GM18498 (cell line): ENCODE results near the gene ERAP2.

Source experiments
- ATAC-seq: cut with Tn5 transposase; IDR thresholded peaks from one replicate; pipeline ENCODE4 v1.9.1; 2021; ENCODE audit warnings: mild to moderate bottlenecking, moderate library complexity; ENCODE audit not compliant: unreplicated experiment

ERAP2 gene

DNA sequence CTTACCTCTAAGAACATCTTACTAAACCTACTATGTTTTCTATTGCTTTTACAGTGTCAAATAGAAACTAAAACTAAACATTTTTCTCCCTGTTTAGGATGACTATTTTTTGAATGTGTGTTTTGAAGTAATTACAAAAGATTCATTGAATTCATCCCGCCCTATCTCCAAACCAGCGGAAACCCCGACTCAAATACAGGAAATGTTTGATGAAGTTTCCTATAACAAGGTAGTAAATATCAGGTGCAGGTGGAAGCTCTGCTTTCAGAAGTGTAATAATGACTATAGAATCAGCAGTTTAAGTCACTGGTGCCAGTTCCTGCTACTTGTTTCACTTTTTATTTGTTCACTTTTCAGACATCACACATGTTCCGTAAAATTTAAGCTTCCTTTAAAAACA, 20.0 kb downstream of the ERAP2 start:
- ATAC-seq = peak; percentile 90

DNA sequence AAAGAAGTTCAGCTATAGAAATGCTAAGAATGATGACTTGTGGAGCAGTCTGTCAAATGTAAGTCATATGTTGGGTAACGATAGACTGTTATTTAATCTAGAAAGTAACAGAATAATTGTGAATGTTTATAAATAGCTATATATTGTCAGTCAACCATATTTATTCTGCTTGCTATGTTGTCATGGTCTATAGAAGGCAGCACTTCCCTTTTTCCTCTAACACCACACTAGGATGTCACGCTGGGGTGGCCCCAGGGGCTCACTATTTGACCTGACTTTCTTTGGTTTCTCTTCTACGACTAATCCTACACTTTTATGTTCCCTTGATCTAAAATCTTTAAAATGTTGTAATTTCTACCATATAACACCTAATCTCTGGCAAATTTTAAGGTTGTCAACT, 20.5 kb downstream of the ERAP2 start:
- ATAC-seq = peak; percentile 95

DNA sequence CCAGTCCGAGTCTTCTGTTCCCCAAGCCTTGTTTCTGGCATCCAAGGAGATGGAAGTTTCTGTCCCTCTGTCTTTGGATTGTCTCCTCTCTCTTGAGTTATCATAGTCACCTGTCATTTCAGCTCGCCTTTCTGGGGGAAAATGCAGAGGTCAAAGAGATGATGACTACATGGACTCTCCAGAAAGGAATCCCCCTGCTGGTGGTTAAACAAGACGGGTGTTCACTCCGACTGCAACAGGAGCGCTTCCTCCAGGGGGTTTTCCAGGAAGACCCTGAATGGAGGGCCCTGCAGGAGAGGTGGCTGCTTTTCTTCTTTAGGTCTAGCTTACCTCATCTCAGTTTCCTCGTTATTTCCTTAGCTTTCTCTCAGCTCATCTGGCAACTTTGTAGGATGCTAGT, 25.1 kb downstream of the ERAP2 start:
- no peak for ATAC-seq

DNA sequence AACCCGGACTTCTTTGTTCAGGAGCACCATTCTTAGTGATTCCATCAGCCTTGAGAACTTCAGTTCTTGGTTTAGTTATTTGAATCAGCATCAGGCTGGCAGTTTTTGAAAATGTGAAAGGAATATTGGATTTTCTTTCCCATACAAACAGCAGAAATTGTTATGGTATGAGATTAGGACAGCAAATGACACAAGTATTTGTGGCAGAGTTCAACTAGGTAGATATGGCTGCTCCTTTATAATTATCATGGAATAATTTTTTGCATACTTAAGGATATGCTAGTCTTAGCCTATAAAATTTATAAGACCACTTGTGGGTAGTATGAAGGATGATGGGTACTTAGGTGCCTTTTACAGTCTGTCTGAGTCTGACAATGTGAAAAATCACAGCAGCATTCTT, 25.5 kb downstream of the ERAP2 start:
- no peak for ATAC-seq

DNA sequence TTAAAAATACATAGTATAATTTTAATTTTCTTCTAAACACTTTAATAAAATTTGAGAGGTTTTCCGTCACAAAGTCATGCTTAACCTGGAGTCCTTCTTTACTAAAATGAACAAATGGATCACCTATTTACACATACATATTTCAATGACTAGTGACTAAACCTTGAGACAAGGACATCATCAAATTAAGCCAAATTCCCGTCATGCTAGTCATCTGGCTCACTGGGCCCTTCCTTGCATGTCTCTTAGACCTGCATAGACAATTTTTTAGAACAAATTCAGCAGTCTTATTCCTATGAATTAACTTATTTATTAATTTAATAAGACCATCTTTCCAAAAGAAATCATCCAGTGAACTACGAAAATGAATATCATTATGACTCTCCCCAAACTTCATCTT, 26.6 kb downstream of the ERAP2 start:
- no peak for ATAC-seq

DNA sequence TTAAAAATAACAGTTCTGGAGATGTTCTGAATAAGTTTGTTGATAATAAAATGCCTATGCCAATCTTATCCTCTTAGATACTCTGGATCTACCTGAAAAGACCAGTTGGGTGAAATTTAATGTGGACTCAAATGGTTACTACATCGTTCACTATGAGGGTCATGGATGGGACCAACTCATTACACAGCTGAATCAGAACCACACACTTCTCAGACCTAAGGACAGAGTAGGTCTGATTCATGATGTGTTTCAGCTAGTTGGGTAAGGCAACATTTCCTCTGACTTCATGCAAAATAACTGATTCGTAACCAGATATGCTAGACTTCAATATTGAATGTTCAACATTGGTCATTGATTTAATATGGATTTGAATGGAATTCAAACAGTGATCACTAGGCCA, 27.0 kb downstream of the ERAP2 start:
- no peak for ATAC-seq

DNA sequence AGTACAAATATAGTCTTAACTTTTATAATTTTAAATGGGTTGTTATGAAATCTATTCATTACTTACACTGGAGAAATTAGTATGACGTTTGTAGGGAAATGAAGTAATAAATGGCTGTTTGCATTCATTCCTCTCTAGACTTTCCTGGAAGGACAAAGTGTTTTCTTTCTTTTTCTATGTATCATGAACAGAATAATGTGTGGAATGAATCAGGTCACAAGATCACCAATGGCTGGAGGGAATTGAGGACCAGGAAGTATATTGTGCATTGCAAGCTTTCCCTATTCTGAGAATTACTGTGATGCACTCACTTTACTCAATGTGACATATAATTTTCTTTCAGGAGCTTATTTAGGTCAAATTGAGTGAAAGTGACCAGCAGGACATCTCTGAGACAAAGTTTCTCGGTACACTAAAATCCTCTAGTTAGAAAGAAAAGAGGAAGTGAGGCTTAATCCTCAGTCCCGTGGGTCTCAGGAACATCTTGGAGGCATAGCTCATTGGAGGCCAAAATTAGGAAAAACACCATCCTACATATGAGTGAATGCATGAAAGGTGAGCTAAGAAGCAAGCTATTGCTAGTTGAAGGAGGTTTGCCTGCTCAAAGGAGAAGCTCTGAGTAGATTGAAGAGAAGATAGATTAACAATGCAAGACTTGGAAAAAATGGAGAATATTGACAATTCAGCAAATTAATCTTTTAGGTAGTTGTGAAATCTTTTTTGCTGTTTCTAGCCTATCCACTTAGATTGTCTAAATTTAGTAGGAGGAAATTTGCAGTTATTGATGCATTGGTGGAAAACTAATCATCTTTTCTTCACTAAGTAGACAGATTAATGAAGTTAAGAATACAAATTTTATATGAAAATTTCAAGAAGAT, 28.0 kb downstream of the ERAP2 start:
- ATAC-seq = no peak

DNA sequence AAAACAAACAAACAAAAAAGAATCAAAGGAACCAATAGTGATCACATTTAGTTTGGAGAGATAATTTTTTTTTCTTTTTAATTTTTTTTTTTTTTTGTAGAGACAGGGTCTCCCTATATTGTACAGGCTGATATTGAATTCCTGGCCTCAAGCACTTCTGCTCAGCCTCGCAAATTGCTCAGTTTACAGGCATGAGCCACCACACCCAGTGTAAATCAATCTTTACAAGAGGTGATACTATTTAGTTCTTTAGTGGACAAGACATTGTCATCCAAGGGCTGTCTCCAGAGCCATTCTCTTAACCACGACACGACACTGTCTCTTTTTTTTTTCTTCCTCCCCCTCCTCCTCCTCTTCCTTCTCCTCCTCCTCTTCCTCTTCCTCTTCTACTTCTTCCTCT, 29.6 kb downstream of the ERAP2 start:
- no peak for ATAC-seq

DNA sequence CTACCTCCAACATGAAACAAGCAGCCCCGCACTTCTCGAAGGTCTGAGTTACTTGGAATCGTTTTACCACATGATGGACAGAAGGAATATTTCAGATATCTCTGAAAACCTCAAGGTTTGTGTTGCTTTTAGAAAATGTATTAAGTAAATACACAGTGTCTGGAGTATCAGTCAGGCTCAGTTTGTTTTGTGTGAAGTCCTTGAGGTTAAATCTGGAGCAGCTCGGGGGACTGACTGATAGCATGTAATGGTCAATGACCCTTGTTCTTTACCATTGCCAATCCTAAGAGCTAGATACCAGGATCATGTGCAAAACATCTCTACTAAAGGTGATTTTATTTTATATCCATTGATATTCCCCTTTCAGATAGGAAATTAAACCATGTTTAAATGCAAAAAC, 32.7 kb downstream of the ERAP2 start:
- no peak for ATAC-seq

DNA sequence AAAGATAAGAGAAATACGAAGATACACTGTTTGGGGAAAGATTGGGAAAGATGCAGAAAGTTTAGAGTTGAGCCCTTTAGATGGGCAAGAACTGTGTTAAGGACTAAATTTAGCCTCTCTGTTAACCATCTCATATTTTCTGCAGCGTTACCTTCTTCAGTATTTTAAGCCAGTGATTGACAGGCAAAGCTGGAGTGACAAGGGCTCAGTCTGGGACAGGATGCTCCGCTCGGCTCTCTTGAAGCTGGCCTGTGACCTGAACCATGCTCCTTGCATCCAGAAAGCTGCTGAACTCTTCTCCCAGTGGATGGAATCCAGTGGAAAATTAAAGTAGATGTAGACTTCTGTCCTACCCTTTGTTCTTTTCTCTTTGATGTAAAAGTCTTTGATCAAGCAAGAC, 33.1 kb downstream of the ERAP2 start:
- no peak for ATAC-seq

DNA sequence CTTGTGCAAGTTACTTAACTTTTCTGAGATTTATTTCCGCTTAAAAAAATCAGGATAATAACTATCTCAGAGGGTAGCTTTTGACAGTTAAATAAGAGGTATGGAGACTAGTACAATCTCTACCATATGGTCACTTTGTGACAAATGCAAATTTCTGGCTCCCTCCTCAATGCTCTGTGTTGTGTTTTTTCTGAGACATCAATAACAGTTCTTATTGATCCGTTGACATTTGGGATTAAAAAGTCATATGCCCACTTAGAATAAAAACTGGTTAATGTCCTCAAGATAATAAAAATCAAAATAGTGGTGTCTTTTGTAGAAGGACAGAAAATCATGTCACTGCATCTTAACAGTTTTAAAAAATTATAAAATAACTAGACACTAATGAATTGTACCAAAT, 34.8 kb downstream of the ERAP2 start:
- no peak for ATAC-seq

DNA sequence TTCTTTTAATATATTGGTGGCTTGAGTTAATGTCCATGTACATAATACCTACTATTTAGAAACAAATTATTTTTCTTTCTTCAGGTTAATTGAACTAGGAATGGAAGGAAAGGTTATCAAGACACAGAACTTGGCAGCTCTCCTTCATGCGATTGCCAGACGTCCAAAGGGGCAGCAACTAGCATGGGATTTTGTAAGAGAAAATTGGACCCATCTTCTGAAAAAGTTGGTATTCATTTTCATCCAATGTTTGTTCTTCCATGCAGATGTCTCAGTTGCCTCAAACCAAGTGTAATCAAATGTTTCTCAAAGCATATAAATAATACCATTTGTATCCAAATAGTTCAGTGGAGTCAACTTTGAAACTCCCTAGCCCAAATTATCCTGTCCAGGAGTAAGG, 36.9 kb downstream of the ERAP2 start:
- ATAC-seq = no peak

DNA sequence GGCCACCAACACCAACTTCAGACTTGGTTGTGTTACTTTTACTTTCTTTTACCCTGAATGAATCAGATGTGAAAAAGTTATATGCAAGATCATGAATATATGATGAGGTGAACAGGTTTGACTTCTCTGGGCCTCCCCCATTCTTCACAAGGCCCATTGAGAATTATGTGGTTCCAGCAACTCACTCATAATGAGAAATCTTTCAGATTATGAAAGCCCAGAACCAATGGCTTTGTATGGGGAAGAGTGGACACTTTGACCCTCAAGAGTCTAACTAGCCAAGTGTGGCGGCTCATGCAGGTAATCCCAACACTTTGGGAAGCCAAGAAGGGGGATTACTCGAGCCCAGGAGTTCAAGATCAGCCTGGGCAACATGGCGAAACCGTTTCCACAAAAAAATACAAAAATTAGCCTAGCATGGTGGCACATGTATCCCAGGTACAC, 43.5 kb downstream of the ERAP2 start:
- peak; percentile 72 for ATAC-seq

DNA sequence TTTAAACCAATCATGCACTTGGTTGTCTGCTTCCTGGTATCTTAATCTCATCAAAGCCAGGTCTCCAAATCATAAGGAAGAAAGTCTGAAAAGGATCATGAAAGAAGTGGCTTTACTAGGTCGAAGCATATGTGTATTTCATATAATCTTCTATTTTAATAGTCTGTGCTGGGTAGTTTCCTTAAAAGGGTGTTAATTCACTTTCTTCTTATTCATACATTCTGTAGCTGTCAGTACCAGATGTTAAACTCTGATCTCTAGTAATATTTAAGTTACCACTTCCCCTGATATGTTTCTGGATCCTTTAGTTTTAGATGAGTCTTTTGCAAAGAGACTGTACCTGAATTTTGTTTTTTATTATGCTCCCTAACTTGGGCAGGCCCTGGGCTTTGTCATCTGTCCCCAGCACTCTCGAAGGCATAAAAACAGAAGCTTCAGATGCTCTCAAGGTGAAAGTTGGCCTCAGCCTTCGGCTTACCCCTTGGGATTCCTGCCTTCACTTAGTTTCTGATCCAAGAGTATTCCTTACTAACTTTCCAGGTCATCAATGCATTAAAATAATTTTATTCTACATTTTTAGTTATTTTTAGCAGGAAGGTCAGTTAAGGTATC, 44.5 kb downstream of the ERAP2 start:
- ATAC-seq = no peak

DNA sequence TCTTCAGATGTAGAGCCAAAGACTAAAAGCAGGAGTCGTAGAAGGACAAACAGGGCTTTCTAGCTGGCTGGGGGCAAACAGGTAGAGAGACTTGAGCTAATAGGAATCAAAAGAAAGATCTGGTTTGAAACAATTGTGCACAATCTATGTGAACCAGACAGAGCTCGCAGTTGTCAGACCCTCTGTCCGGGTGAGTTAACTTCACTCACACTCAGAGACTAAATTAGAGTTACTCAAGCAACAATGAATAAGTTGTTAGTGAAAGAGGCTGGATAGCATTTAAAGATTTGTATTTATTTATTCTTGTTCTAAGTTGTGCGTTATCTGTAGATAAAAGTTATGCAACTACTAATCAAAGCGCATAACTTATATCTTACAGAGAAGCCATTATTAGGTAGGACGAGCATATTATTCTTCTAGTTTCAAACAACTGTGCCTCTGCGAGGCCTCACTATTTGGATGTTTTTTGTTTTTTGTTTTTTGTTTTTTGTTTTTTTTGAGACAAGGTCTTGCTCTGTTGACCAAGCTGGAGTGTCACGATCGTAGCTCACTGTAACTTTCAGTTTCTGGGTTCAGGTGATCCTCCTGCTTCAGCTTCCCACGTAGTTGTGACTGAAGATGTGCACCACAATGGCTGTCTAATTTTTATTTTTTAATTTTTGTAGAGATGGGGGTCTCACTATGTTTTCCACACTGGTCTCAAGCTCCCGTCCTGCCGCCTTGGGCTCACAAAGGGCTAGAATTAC, 46.4 kb downstream of the ERAP2 start:
- ATAC-seq = no peak

DNA sequence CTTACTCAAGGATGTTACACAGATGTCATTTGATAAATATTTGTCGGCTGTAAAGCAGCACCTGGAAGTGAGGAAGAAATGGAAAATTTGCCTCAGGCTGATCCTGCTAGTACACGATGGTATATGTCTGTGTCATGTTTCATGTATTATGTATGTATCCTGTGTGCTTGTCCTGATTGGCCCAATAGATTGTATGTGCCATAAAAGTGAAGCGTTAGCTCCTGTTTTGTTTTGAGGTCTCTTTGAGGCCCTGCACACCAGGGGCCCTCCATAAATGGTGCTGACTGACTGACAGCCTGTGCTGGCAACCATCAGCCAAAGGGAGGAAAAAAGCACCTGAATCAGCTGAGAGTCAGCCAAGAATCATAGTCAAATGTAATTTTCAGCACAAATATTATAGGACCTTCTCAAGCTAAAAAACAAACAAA, 47.7 kb downstream of the ERAP2 start:
- ATAC-seq = no peak

DNA sequence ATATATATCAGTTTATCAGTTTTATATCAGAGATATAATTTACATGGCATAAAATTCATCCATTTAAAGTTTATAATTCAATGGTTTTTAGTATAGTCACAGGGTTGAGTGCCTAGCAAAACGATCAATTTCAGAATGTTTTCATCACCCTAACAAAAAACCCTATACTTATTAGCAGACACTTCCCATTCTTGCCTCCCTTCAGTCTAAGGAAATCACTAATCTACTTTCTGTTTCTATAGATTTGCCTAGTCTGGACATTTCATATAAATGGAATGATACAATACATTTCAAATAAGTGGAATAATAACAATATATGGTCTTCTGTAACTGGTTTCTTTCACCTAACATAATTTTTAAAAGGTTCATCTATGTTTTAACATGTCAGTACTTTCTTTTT, 50.0 kb downstream of the ERAP2 start:
- no peak for ATAC-seq

DNA sequence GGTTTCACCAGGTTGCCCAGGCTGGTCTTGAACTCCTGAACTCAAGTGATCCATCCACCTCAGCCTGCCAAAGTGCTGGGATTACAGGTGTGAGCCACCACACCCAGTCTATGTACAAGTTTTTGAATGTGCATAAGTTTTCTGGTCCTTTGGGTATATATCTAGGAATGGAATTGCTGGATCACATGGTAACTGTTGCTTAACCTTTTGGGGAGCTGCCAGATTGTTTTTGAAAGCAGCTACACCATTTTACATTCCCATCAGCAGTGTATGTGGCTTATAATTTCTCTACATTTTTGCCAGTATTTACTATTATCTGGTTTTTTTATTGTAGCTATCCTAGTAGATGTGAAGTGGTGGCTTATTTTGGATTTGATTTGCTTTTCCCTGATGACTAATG, 50.7 kb downstream of the ERAP2 start:
- ATAC-seq = no peak

DNA sequence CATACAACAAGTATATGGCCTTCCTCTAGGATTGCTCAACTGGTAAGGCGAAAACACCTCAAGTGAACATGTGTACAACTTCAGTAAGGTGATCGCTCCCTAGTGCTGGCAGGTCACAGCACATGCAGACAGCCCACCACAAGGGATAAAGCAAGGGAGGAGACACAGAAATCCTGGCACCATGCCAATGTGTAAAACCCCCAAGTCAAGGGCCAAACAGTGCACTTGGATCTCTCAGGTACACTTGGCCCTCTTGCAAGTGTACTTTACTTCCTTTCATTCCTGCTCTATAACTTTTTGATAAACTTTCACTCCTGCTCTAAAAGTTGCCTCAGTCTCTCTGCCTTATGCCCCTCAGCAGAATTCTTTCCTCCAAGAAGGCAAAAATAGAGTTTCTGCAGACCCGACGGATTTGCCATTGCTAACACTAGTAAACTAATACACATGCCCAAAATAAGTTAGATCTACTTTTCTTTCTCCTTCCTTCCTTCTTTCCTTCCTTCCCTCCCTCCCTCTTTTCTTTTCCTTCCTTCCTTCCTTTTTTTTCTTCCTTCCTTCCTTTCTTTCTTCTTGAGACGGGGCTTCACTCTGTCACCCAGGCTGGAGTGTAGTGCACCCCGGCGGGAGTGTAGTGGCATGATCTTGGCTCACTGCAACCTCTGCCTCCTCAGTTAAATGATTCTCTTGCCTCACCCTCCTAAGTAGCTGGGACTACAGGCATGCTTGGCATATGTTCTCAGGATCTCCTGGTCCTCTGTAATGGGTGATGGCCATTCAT, 52.8 kb downstream of the ERAP2 start:
- no peak for ATAC-seq

DNA sequence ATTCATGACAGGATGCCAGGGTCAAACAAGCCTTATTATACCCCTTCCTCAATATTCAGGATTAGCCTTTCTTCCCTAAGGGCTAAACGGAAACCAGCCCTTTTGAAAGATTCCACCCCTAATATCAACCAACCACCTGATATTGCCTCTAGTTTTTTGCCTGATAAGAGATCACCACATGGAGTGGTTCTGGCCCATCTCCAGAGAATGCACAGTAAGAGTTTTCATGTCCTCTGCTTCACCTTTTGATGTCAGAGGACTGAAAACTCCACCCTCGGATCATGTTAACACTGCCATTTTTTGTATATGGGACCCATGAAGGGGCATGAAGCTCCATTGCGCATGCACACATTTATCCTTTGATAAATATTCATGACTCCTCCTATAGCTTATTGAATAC, 53.8 kb downstream of the ERAP2 start:
- no peak for ATAC-seq

DNA sequence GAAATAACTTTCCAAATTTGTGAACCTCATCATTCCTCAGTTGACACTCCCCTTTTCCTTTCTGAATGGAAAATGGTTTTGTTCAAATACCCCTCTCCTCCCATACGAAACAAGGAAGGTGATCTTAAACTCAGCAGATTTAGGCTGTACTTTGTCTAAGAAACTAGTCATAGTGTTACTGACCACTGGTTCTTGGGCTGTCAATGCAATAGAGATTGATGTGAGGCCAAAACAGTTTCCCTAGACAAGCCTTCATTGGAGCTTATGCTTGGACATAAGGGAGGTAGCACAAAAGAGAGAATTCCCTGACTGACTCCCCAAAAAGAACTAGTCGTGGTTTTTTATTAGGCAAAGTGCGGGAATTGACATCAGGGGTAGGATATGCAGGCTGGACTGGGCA, 54.3 kb downstream of the ERAP2 start:
- ATAC-seq = no peak
